K562 (cell line): Measurements from ENCODE around the gene PIK3C2A. TPM values are rescaled to one million over a fixed set of nuclear protein-coding genes. Genes with fewer than 3 reads are reported as not detected.
A peak's percentile ranks its signal among the peaks of the same experiment; 100 is the strongest.

Experiments
- CHD1 ChIP-seq: fragments of 200-600 bp; sonication (generic); IDR thresholded peaks from one replicate; pipeline ENCODE4 v1.6.1; 2012; ENCODE audit warnings: mild to moderate bottlenecking, moderate library complexity, low read length, inconsistent platforms
- CHD2 ChIP-seq: IDR thresholded peaks from 2 replicates; pipeline ENCODE4 v1.6.1; 2011; ENCODE audit warnings: low read depth, low read length
- KDM4B ChIP-seq, 2 experiments: fragments of 450-650 bp in 1 of 2; sonication (generic) in 1 of 2; IDR thresholded peaks; 2 replicates each; pipeline ENCODE4 v1.6.1; 2016 to 2017; ENCODE audit warnings: borderline replicate concordance in 2 of 2, antibody characterized with exemption in 1 of 2, low read depth in 1 of 2, mild to moderate bottlenecking in 1 of 2
- MCM2 ChIP-seq: fragments of 450-650 bp; IDR thresholded peaks from 2 replicates; pipeline ENCODE4 v1.6.1; 2017; ENCODE audit warnings: low read depth, mild to moderate bottlenecking
- NCOA2 ChIP-seq, 2 experiments: fragments of 450-650 bp; IDR thresholded peaks; 2 replicates each; pipeline ENCODE4 v1.6.1; 2018; ENCODE audit warnings: mild to moderate bottlenecking in 2 of 2, moderate library complexity in 1 of 2; ENCODE audit not compliant: partially characterized antibody in 2 of 2
- NR3C1 ChIP-seq: sonication (generic); formaldehyde crosslinking; IDR thresholded peaks from 2 replicates; pipeline ENCODE4 v1.8.1; 2022; ENCODE audit warnings: missing genetic modification reagents
- POLR2A ChIP-seq: fragments of 450-650 bp; conservative IDR thresholded peaks from 2 replicates; pipeline ENCODE4 v1.6.1; 2016
- POLR2B ChIP-seq: fragments of 450-650 bp; IDR thresholded peaks from 2 replicates; pipeline ENCODE4 v1.6.1; 2018; ENCODE audit warnings: low read depth; ENCODE audit not compliant: partially characterized antibody
- RFX7 ChIP-seq: fragments of 250-450 bp; sonication (Bioruptor Pico); IDR thresholded peaks from 2 replicates; pipeline ENCODE4 v1.5.1; 2021; ENCODE audit warnings: mild to moderate bottlenecking
- RNF2 ChIP-seq: sonication (generic); IDR thresholded peaks from 2 replicates; pipeline ENCODE4 v1.6.1; 2016
- SREBF1 ChIP-seq: fragments of 150-350 bp; IDR thresholded peaks from 2 replicates; pipeline ENCODE4 v1.6.1; 2014; ENCODE audit warnings: antibody characterized with exemption, low read depth, low read length, borderline replicate concordance
- TAF7 ChIP-seq: fragments of 450-650 bp; IDR thresholded peaks from 2 replicates; pipeline ENCODE4 v1.6.1; 2016; ENCODE audit warnings: missing genetic modification characterization, missing compliant biosample characterization
- TCF3 ChIP-seq: sonication (generic); formaldehyde crosslinking; IDR thresholded peaks from 2 replicates; pipeline ENCODE4 v1.4.0; 2020; ENCODE audit warnings: mild to moderate bottlenecking, missing genetic modification reagents
- TEAD2 ChIP-seq: fragments of 450-650 bp; IDR thresholded peaks from 2 replicates; pipeline ENCODE4 v1.6.1; 2016; ENCODE audit warnings: missing genetic modification characterization, control low read depth, missing compliant biosample characterization
- THAP12 ChIP-seq: fragments of 250-450 bp; sonication (Bioruptor Pico); IDR thresholded peaks from 2 replicates; pipeline ENCODE4 v1.9.0; 2021; ENCODE audit warnings: mild to moderate bottlenecking, inconsistent platforms
- ZNF347 ChIP-seq: fragments of 450-650 bp; formaldehyde crosslinking; IDR thresholded peaks from 2 replicates; pipeline ENCODE4 v1.4.0; 2020; ENCODE audit warnings: low read depth, mild to moderate bottlenecking, moderate library complexity
- ZNF354B ChIP-seq: fragments of 250-450 bp; sonication (Bioruptor Pico); IDR thresholded peaks from 2 replicates; pipeline ENCODE4 v1.4.0; 2020
- ZNF384 ChIP-seq: IDR thresholded peaks from 2 replicates; pipeline ENCODE4 v1.6.1; 2012; ENCODE audit warnings: low read depth, low read length, improper control_type of control experiment
- ZNF561 ChIP-seq: fragments of 450-650 bp; formaldehyde crosslinking; conservative IDR thresholded peaks from 2 replicates; pipeline ENCODE4 v1.4.0; 2020; ENCODE audit warnings: mild to moderate bottlenecking, moderate library complexity
- ZNF717 ChIP-seq: fragments of 250-450 bp; sonication (Bioruptor Pico); IDR thresholded peaks from 2 replicates; pipeline ENCODE4 v1.5.0; 2021
- ZNF76 ChIP-seq: fragments of 250-450 bp; sonication (Bioruptor Pico); IDR thresholded peaks from 2 replicates; pipeline ENCODE4 v1.4.0; 2020; ENCODE audit warnings: mild to moderate bottlenecking, moderate library complexity, borderline replicate concordance
- ZNF830 ChIP-seq: fragments of 250-450 bp; sonication (Bioruptor Pico); IDR thresholded peaks from 2 replicates; pipeline ENCODE4 v1.5.0; 2021; ENCODE audit warnings: mild to moderate bottlenecking
- polyA plus RNA-seq, 8 experiments: library from polyadenylated mRNA; depleted of rRNA in 4 of 8; stranded (reverse) in 5 of 8; unstranded in 3 of 8; fragments of >200 nt; fragmentation: Nextera tagmentation in 2 of 8; fragmentation: Illumina TruSeq in 1 of 8; extraction: Ambion mirVana in 2 of 8; extraction: Trizol in 1 of 8; gene quantifications; 2 replicates each; pipeline versions ENCODE4 v1.2.1 to v1.2.3, GENCODE V29; 2011 to 2014; ENCODE audit warnings: inconsistent platforms in 1 of 8, missing spikeins in 1 of 8
- total RNA-seq, 7 experiments: library from RNA; depleted of rRNA in 6 of 7; stranded (reverse); fragments of >200 nt in 6 of 7; fragmentation: Illumina TruSeq in 2 of 7; extraction: Trizol in 2 of 7; gene quantifications; 2 replicates each; pipeline versions ENCODE4 v1.2.1 to v1.2.3, GENCODE V29; 2011 to 2021; ENCODE audit warnings: low replicate concordance in 1 of 7
- TF ChIP-seq, protein P1 (sequence below), 2 experiments: IDR thresholded peaks in 1 of 2; conservative IDR thresholded peaks in 1 of 2; 2 replicates each; pipeline ENCODE4 v1.6.1; 2016; ENCODE audit warnings: low read depth in 2 of 2, mild to moderate bottlenecking in 1 of 2, missing compliant biosample characterization in 1 of 2, missing genetic modification characterization in 1 of 2, moderate library complexity in 1 of 2
- TF ChIP-seq, protein P2 (sequence below): fragments of 250-450 bp; sonication (Bioruptor Pico); IDR thresholded peaks from 2 replicates; pipeline ENCODE4 v1.4.0; 2020; ENCODE audit warnings: borderline replicate concordance

PIK3C2A gene
- total and polyA plus RNA-seq, 9 of the 15 experiments (the other 6 are each of a cell fraction or from before 2014, with no cell fraction given), result 3.1 to 25.2 (median 15.6) TPM

DNA sequence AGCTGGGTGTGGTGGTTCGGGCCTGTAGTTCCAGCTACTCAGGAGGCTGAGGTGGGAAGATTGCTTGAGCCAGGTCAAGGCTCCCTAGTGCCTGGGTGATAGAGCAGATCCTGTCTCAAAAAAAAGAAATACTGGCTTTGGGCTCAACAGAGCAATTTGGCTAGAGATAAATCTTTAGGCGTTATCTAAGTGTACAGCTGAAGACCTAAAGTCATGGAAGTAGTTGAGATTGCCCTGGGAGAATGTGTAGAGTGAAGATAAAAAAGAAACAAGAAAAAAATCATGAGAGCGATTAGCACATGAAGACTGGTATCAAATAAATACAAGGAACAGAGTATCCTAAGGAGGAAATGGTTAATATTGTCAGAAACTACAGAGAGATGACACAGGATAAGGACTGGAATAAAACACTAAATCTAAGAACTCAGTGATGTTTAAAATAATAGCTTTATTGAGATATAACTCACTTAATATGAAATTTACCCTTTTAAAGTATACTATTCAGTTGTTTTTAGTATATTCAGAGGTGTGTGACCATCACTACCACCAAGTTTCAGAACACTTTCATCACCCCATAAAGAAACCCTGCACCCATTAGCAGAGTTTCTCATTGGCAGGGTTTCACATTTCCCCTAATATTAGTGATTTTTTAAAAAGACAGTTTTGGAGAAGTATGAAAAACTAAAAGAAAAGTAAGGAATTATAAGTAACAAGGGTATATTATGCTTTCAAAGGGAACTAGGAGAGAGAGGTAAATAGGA lies 20.7 kb downstream of the PIK3C2A start (continued):
- TF ChIP-seq TEAD2, result no peak
- no peak for TF ChIP-seq NR3C1 (CRISPR knock-in tag)
- TF ChIP-seq RNF2, result peak; percentile 61; the same call in 1 of the 2 replicates
- TF ChIP-seq TCF3, result peak; percentile 98
- TF ChIP-seq TAF7 (tag), result no peak
- TF ChIP-seq RFX7 (CRISPR knock-in tag), result no peak
- TF ChIP-seq POLR2B, result no peak
- no peak for TF ChIP-seq CHD1
- TF ChIP-seq SREBF1, result no peak
- TF ChIP-seq, protein P1, sequence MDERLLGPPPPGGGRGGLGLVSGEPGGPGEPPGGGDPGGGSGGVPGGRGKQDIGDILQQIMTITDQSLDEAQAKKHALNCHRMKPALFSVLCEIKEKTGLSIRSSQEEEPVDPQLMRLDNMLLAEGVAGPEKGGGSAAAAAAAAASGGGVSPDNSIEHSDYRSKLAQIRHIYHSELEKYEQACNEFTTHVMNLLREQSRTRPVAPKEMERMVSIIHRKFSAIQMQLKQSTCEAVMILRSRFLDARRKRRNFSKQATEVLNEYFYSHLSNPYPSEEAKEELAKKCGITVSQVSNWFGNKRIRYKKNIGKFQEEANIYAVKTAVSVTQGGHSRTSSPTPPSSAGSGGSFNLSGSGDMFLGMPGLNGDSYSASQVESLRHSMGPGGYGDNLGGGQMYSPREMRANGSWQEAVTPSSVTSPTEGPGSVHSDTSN (CRISPR knock-in tag; IDR thresholded peaks at IDR 0.05; ENCODE audit: low read depth), result no peak
- TF ChIP-seq, protein P1 (tag; conservative IDR thresholded peaks at IDR 0.05; ENCODE audit: low read depth), result peak; percentile 91
- TF ChIP-seq THAP12, result no peak
- no peak for TF ChIP-seq ZNF354B (CRISPR knock-in tag)
- TF ChIP-seq ZNF717 (CRISPR knock-in tag), result no peak
- no peak for TF ChIP-seq ZNF561 (CRISPR knock-in tag)
- no peak for TF ChIP-seq ZNF76 (CRISPR knock-in tag)
- TF ChIP-seq NCOA2 (IDR thresholded peaks at IDR 0.05; ENCODE audit: partially characterized antibody in 2 of 2), result peak; percentile 51 to 63
- TF ChIP-seq, protein P2, sequence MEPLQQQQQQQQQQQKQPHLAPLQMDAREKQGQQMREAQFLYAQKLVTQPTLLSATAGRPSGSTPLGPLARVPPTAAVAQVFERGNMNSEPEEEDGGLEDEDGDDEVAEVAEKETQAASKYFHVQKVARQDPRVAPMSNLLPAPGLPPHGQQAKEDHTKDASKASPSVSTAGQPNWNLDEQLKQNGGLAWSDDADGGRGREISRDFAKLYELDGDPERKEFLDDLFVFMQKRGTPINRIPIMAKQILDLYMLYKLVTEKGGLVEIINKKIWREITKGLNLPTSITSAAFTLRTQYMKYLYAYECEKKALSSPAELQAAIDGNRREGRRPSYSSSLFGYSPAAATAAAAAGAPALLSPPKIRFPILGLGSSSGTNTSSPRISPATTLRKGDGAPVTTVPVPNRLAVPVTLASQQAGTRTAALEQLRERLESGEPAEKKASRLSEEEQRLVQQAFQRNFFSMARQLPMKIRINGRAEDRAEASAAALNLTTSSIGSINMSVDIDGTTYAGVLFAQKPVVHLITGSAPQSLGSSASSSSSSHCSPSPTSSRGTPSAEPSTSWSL, result no peak
- no peak for TF ChIP-seq CHD2
- TF ChIP-seq ZNF830, result no peak
- no peak for TF ChIP-seq ZNF347 (CRISPR knock-in tag)
- TF ChIP-seq POLR2A, result no peak
- TF ChIP-seq KDM4B (IDR thresholded peaks at IDR 0.05; ENCODE audit: borderline replicate concordance in 2 of 2, low read depth in 1 of 2), result no peak
- no peak for TF ChIP-seq MCM2
- TF ChIP-seq ZNF384, result peak; percentile 97
